NCI-H1092 treated with DMSO at 0.1 percent for 48 hours (cell line): ENCODE measurements around the gene FAM117B.
"Not testable (repeated sequence)": the region's sequence is repeated elsewhere in the genome, so short reads cannot be mapped to it uniquely, and the experiment has no call there.

ENCODE experiments used
- DNase-seq: peaks from one replicate; lab custom pipeline; 2025; lab: John Stamatoyannopoulos, UW

Gene FAM117B

DNA sequence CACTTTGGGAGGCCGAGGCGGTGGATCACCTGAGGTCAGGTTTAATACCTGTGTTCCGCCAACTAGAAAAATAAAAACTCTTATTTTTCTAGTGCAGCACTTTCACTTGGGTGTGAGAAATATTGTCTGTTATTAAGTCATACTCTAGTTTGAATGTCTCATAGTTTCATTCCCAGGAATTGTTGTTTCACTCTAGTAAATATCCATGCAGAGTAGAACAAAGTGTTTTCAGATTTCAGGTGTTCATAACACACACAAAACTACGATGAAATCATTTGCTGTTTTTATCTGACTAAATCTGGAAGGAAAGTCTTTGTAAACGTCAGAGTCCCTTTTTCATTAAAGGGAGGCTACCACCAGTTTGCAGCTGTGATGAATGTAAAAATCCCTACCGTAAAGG is 4.0 kb downstream of the FAM117B start:
- no peak for DNase-seq

- no peak for DNase-seq
Observed at GRCh38 chr2:202639231-202639630, 4.5 kb downstream of the FAM117B start.

DNA sequence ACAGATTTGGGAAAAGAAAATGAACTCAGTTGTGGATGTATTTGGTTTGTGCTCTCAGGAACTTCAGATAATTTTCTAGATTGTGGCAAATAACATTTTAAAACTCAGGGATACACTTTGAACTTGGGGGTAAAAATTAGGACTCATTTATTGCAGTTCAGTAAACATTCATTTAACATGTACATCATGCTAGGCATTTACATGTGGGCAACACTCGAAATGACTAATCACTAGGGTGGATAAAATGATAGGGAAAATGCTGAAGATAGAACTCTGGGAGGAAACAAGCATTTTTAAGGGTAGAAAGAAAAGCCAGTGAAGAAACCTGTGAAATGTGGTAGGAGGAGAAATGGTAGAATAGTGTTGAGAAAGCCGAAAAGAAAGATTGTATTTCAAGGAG is 7.8 kb downstream of the FAM117B start:
- DNase-seq, result no peak

DNA sequence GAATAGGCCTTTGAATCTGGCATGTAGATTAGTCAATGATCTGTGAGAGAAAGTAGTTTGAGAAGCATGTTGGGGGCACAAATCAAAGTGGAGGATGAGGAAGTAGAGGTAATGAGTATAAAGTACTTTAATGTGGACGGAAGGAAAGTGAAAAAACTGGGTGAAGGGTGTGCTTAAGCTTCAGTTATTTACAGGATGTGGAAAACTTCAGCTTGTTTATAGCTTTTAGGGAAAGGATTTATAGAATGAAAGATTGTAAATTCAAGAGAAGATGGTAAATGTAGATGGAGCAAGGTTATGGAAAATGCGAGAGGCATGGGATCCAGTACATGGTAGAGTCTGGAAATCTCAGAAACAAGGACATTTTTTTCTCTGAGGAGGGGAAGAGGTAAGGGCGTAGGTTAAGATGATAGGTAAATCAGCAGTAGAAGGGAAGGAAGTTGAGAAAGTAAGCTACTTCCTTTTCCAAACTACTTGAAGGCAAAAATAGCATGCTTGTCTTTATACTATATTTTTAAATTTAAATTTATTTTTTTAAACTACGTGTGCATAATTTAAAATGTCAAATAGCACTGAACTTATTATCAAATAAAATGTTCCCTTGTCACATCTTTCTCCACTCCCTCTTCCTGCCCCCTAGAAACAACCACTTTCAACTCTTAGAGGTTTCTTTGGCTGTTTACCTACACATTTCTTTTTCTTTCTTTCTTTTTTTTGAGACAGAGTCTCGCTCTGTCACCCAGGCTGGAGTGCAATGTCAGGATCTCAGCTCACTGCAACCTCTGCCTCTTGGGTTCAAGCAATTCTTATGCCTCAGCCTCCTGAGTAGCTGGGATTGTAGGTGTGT is 8.5 kb downstream of the FAM117B start:
- no peak for DNase-seq

DNA sequence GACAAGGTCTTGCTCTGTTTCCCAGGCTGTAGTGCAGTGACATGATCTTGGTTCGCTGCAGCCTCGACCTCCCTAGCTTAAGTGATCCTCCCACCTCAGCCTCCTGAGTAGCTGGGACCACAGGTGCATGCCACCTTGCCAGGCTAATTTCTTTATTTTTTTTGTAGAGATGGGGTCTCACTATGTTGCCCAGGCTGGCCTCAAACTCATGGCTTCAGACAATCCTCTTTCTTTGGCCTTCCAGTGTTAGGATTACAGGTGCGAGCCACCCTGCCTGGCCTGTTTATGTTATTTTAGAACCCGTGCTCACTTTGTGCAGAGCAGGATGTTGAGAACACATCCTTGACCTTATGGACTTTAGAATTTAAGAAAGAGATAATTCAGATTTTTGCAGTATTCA is 17.4 kb downstream of the FAM117B start:
- DNase-seq, result no peak

DNA sequence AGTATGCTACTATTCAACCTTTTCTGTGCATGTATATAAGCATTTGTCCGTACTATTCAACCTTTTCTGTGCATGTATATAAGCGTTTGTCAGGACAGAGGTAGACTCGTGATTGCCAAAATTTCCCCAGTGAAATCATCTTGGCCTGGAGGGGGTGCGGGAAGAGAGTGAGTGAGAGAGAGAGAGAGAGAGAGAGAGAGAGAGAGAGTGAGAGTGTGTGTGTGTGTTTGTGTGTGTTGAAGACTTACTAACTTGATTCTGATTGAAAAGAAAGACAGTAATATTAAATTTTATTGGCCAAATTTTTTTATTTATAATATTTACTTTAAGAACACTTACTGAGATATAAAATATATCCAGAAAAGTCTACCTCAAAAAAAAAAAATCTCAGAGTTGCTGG is 19.1 kb downstream of the FAM117B start:
- DNase-seq, result no peak

DNA sequence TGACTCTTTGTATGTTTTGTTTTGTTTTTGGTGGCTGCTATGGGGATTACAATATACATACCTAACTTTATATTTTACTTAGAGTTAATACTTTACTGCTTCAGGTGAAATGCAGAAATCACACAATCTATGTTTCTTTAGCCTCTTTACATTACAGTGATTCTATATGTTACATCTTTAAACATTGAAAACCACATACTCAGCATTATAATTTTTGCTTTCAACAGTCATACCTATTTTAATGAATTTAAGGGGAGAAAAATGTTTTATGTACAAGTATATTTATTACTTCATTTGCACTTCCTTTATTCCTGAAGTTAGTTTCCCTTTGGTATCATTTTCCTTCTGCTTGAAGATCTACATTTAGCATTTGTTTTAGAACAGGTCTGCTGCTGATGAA is 23.1 kb downstream of the FAM117B start:
- DNase-seq, result no peak

- DNase-seq, result no peak
Observed at GRCh38 chr2:202660796-202661195, 26.0 kb downstream of the FAM117B start.

- DNase-seq, result no peak
Observed at GRCh38 chr2:202669841-202670240, 35.1 kb downstream of the FAM117B start.

DNA sequence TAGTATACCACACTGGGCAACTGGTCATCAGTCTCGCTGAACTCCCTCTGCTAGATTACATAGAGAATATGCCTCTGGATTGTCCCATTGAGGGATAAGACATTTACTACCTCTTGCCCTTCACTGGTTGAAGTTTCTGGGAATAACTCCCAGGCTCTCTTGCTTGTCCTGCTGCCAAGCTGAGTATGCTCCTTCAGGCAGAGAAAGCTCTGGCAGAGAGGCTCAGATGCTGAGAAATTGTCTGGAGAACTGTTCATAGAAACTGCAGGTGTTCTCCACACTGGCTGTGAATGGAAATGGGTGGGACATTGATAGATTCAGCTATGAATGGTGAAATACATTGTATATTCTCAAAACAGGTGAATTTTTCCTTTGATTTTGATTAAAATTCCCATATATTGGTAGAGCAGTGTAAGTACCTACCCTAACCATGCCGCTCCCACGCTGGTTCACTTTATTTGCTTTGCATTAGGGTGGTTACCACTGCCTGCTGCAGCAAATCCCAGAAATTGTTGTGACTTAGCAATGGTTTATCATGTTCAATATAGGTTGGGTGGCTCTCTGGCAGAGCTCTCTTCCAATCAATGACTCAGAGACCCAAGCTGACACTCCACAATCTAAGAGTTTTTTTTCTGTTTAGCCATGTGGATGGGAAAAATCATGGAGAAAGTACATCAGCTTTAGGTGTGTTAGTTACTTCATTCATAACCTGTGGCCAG is 36.7 kb downstream of the FAM117B start:
- no peak for DNase-seq

DNA sequence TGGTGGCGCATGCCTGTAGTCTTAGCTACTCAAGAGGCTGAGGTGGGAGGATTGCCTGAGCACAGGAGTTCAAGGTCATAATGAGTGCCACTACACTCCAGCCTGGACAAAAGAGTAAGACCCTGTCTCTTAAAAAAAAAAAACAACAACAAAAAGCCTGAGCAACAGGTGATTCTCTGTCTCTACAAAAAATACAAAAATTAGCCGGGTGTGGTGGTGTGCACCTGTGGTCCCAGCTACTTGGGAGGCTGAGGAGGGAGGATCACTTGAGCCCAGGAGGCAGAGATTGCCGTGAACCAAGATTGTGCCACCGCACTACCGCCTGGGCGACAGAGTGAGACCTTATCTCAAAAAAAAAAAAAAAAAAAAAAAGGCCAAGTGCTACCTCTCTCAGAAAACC is 40.3 kb downstream of the FAM117B start:
- DNase-seq, result not testable (repeated sequence)

- DNase-seq, result no peak
Observed at GRCh38 chr2:202679980-202680379, 45.2 kb downstream of the FAM117B start.

DNA sequence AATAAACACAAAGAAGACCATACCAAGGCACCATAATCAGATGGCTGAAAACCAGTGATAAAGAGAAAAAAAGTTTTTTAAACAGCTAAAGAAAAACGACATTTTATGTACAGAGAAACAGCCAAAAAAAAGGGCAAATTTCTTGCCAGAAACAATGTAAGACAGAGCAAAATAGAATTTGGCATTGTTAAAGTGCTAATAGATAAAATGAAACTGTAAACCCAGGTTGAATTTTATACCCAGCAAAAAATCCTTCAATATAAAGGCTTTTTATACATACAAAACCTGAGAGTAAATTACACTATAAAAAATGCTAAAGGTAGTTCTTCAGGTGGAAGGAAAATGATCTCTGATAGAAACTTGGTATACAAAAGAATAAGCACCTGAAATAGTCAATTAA is 45.7 kb downstream of the FAM117B start:
- no peak for DNase-seq

DNA sequence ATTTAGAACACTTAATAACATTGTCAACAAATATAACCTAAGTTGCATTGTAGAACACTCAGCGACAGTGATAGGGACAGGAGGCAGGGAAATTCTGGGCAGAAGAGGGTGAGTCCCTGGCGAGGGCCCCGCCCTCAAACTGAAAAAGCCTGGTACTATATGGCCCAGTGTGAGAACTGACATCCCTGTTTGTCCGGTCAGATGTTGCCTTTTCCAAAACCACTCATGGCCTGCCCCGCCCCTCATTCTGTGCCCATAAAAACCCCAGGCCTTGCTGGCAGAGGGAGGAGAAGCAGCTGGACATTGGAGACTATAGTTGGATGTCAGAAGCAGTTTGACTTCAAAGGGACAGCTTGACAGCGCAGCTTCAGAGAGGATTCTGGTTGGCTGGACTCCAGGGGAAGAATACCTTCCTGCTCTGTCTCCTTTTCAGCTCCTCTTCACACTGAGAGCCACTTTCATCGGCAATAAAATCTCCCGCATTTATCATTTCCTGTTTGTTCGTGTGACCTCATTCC is 47.0 kb downstream of the FAM117B start:
- no peak for DNase-seq

- no peak for DNase-seq
Observed at GRCh38 chr2:202682274-202682673, 47.5 kb downstream of the FAM117B start.

DNA sequence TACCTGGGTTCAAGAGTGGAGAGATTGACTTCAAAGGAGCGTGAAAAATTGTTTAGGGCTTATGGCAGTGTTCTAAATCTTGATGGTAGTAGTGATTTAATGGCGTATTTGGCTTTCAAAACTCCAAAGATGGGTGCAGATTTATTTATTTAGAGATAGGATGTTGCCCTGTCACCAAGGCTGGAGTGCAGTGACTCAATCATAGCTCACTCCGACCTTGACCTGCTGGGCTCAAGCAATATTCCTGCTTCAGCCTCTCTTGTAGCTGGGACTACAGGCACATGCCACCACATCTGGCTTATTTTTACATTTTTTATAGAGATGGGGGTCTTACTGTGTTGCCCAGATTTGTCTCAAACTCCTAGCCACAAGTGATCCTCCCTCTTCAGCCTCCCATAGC is 52.5 kb downstream of the FAM117B start:
- no peak for DNase-seq

GRCh38 chr2:202689459-202689858 is 54.7 kb downstream of the FAM117B start:
- DNase-seq, result no peak

GRCh38 chr2:202689898-202690297 is 55.1 kb downstream of the FAM117B start:
- DNase-seq, result no peak

DNA sequence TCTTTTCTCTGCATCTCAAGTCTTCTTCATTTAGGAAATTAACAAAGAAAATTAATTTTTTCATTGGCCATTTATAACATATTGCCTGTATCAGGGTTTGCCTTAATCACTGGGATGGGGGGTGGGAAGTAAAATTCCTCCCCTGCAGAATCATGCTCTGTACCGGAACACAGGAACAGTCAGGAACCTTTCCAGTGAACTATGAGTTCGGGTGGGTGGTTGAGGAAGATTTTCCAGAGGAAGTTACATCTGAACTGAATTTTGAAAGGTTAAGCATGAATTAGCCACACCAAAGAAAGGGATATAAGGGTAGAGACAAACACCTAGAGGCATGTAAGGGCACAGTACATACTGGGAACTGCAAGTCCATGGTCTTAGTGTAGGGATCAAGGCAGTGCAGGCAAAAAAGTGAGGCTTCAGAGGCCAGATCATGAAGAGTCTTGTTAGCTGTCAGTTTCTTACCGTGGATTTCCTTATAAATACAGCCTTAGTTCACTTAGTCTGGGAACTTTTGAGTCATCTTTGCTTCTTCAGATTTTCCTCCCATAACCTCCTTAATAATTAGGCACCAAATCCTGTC is 55.6 kb downstream of the FAM117B start:
- DNase-seq, result no peak

DNA sequence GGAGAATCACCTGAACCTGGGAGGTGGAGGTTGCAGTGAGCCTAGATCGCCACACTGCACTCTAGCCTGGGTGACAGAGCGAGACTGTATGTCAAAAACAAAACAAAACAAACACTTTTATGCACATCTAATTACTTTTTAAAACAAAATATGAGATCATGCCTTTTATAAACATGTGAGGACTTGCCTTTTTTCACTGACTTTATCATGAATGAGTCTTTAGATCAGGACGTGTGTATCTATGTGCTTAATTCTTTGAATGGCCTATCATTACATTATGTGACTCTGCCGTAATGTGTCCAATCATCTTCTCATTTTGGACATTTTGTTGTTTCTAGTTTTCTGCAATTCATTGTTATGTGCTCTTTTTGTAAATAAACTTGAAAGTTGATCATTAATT is 58.7 kb downstream of the FAM117B start:
- DNase-seq, result no peak

DNA sequence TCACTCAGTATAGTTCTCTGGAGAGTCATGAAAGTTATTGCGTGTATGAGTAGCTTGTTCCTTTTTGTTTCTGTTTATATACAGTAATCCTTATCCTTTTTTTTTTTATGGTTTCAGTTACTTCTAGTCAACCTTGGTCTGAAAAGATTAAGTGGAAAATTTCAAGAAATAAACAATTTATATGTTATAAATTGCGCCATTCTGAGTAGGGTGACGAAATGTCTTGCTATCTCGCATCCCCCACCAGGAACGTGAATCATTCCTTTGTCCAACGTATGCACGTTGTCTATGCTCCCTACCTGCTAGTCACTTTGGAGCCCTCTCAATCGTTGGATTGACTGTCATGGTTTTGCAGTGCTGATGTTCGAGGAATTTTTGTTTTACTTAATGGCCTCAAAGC is 60.4 kb downstream of the FAM117B start:
- no peak for DNase-seq

DNA sequence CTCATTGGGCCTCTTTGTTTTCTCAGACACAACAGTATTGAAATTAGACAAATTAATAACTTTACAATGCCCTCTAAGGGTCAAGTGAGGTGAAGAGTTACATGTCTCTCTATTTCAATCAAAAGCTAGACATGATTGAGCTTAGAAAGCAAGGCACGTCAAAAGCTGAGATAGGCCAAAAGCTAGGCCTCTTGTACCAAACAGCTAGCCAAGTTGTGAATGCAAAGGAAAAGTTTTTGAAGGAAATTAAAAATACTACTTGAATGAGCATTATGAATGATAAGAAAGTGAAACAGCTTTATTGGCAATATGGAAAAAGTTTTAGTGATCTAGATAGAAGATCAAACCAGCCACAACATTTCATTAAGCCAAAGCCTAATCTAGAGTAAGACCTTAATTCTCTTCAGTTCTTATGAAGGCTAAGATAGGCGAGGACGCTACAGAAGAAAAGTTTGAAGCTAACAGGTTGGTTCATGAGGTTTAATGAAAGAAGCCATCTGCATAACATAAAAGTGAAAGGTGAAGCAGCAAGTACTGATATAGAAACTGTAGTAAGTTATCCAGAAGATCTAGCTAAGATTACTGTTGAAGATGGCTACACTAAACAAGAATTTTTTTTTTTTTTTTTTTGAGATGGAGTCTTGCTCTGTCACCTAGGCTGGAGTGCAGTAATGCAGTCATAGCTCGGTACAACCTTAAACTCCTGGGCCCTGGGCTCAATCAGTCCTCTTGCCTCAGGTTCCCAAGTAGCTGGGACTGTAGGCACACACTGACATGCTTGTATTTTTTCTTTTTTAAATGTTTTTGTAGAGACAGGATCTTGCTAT is 65.5 kb downstream of the FAM117B start:
- no peak for DNase-seq
